Stimulated activated CD8-positive, alpha-beta memory T cell treated with anti-CD3 and anti-CD28 coated beads, Interleukin-15, amount 100 ng/mL, for 24 hours (primary cell): Measurements from ENCODE around the gene POTEG.
"Not testable (repeated sequence)": the region's sequence is repeated elsewhere in the genome, so short reads cannot be mapped to it uniquely, and the experiment has no call there.

Source experiments
- DNase-seq: peaks from one replicate; pipeline ENCODE4 v3.0.0-alpha.2; 2020; ENCODE audit warnings: low read depth

The POTEG gene

GRCh38 chr14:19434241-19434640 is at the start of gene POTEG:
Gene POTEG, minus strand, starts transcription at chr14:19434341. Its CDS starts 52 bp downstream, at chr14:19434289.
- not testable (repeated sequence) for DNase-seq

GRCh38 chr14:19482093-19482492 is 48.0 kb upstream of the POTEG start:
- DNase-seq = not testable (repeated sequence)

DNA sequence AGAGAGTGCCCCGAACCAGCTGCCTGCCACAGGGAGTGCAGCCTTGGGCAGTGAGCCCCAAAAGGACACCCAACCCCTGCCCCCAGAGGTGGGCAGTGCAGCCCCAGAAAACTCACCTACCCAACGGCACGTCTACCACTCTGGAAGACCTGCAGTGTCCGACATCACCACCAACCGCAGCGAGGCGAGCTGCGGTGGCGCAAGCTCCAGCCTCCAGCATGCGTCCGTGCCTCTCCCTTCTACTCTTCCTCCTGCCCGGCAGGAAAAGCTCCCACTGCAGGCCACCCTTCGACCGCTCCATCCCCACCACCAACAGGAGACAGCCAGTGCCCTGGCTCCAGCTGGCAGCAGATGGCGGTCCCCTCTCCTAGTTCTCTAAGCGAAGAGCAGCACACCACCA is 47.3 kb upstream of the POTEG start:
- DNase-seq = not testable (repeated sequence)

DNA sequence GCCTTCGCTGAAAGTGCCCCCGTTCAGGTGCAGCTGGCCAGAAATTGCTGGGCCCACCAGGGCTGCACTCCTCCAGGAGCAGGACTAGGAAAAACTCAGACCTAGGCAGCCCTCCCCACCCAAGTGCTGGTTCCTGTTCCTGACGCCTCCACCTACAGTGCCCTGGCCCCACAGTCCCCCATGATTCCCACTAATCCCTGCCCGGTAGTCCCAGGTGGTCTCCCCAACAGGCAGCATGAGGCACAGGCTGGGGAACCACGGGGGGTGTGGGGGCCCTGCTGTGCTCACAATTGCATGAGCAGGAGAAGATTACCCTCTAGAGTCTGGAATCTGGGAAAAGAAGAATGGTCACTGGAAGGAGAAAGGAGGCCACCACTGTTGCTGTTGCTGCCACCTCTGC is 46.4 kb upstream of the POTEG start:
- not testable (repeated sequence) for DNase-seq

DNA sequence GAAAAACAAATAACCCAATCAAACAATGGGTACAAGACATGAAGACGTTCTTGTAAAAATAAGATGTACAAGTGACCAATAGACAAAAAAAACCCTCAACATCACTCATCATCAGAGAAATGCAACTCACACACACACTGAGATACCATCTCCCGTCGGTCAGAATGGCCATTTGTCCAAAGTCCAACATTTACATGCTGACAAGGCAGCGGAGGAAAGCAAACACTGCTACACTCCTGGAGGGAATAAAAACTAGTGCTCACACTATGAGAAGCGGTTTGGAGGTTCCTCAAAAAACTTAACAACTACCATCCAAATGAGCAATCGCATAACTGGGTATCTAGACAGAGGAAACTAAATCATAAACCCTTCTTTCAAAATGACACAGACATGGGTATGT is 11.6 kb upstream of the POTEG start:
- not testable (repeated sequence) for DNase-seq

- not testable (repeated sequence) for DNase-seq
Measured at GRCh38 chr14:19439826-19440225, 5.7 kb upstream of the POTEG start.

DNA sequence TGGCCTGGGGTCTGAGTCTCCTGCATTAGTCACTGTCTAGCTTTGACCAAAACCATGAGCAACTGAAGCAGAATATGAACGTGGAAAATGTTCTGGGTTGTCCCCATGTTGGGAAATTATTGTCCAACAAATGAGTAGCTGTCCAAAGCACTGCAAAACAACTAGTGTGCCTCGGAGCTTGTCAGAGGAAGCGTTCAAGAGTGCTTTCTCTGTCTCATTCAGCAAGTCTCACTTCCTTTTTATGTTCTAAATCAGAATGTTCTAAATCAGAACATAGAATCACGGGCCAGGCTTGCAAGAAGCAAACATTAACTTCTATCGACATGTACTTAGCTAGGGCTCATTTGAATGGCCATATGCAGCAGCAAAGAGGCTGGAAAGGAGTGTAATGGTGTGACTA is 5.1 kb upstream of the POTEG start:
- not testable (repeated sequence) for DNase-seq

DNA sequence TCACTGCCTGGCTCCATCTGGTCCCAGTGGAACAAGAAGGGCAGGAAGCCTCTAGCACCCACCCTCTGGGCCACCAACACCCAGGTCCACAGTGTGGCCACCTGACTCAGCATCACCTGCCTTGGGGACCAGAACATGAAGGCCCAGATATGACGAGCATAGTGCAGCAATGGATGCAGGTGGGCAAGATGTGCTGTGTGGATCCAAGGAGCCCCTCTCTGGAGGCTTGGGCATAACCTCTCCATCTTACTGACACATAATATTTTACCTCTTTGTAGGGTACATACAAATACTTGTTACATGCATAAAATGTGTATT is 2.9 kb upstream of the POTEG start:
- DNase-seq = not testable (repeated sequence)

GRCh38 chr14:19436311-19437125 is 2.4 kb upstream of the POTEG start:
- DNase-seq = not testable (repeated sequence)

DNA sequence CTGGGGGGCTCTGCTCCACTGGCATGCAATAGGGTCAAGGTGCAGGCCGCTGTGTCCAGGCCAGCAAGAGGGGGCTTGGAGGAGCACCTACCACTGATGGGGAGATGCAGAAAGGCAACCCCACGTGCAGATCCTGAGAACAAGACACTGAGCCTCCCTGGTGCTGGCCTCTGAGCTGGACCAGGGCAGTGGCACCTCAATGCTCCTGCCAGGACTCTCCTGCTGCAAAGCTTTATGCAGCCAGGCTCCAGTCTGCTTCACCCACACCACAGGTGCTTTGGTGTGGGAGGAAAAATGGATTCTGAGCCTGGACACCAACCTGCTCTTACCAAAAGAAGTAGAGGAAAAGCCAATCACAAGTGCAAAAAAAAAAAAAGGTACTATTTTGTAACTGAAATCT is 1.7 kb upstream of the POTEG start:
- DNase-seq = not testable (repeated sequence)

DNA sequence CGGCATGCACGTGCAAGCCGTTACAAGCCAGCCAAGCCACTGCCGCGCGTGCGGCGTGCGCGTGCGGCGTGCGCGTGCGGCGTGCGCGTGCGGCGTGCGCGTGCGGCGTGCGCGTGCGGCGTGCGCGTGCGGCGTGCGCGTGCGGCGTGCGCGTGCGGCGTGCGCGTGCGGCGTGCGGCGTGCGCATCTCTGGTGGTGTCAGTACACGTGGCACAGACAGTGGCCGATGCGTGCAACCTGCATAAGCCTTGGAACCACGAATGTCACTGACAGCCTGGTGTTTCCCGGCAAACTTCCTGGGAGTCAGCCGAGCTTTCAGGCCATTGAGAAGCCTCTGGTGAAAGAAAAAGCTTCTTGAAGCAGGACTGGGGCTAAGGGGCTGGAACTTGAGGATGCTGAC is 750 bp upstream of the POTEG start:
- DNase-seq = not testable (repeated sequence)

GRCh38 chr14:19433765-19434164 is 376 bp downstream of the POTEG start:
- not testable (repeated sequence) for DNase-seq

DNA sequence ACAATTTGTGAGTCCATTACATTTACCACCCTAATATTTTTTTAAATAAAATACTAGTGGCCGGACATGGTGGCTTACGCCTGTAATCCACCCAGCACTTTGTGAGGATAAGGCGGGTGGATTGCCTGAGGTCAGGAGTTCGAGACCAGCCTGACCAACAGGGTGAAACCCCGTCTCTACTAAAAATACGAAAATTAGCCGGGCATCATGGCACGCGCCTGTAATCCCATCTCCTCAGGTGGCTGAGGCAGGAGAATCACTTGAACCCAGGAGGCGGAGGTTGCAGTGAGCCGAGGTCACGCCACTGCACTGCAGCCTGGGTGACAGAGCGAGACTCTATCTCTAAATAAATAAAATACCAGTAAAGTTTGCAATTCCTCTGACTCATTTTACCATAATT is 25.6 kb downstream of the POTEG start:
- DNase-seq = not testable (repeated sequence)

- DNase-seq = not testable (repeated sequence)
Measured at GRCh38 chr14:19402097-19402496, 32.0 kb downstream of the POTEG start.

- DNase-seq = not testable (repeated sequence)
Measured at GRCh38 chr14:19394727-19395126, 39.4 kb downstream of the POTEG start.

- not testable (repeated sequence) for DNase-seq
Measured at GRCh38 chr14:19390230-19390629, 43.9 kb downstream of the POTEG start.

DNA sequence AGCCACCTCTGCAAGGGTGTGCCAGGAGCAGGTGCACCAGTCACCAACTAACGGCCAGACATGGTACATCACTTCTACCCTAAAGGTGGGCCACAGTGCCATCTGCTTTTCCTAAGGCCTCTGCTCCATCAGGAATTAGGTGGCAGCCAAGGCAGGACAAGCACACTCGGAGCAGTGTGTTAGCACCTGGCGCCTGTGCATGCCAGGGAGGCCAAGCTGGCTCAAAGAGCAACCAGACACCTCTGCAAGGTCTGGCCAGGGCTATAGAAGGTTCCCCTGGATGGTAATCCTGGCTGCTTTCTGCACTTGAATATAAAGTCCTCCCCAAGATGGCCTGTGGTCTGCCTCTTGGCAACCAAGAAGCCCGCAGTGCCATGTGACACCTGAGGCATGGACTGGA is 45.4 kb downstream of the POTEG start:
- not testable (repeated sequence) for DNase-seq

DNA sequence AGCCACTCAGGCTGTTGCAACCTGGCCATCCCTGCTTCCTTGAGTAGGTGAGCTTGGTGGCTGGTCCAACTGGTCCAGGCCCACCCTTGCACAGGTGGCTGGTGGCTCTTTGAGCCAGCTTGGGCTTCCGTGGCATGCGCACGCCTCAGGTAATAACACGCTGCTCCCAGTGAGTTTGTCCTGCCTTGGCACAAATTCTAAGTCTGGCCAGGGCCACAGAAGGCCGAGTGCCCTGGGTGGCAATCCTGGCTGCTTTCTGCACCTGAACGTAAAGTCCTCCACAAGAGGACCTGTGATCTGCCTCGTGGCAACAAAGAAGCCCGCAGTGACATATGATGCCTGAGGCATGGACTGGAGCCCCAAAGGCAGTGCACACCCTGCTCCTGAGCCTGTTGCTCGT is 47.1 kb downstream of the POTEG start:
- not testable (repeated sequence) for DNase-seq

- not testable (repeated sequence) for DNase-seq
Measured at GRCh38 chr14:19386309-19386708, 47.8 kb downstream of the POTEG start.

GRCh38 chr14:19384088-19384781 is 49.9 kb downstream of the POTEG start:
- not testable (repeated sequence) for DNase-seq

DNA sequence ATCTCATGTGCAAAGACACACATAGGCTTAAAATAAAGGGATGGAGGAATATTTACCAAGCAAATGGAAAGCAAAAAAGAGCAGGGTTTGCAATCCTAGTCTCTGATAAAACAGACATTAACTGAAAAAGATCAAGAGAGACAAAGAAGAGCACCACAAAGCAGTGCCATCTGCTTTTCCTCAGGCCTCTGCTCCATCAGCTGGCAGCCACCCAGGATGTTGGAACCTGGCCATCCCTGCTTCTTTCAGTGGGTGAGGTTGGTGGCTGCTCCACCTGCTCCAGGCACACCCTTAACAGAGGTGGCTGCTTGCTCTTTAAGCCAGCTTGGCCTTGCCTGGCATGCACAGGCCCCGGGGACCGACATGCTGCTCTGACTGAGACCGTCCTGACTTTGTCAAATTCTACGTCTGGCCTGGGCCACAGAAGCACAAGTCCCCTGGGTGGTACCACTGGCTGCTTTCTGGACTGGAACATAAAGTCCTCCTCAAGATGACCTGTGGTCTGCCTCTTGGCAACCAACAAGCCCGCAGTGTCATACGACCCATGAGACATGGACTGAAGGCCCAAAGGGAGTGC is 51.0 kb downstream of the POTEG start:
- DNase-seq = not testable (repeated sequence)

GRCh38 chr14:19380137-19380536 is 54.0 kb downstream of the POTEG start:
- not testable (repeated sequence) for DNase-seq

DNA sequence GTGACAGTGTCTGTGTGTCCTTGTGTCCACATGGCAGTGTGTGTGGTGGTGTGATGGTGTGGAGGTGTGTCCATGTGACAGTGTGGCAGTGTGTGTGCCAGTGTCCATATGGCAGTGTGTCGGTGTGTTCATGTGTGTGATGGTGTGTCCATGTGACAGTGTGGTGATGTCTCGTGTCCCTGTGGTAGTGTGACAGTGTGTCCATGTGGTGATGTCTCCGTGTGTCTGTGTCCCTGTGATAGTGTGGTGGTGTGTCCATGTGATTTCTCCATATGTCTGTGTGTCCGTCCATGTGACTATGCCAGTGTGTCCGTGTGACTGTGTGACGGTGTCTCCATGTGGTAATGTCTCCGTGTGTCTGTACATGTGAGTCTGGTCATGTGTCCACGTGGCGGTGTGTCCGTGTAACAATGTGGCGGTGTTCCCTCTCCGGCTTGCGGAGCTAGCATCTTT is 59.7 kb downstream of the POTEG start:
- DNase-seq = not testable (repeated sequence)
